GM18519 (cell line): Measurements from ENCODE around the gene GTPBP1.

Experiments
- ATAC-seq: cut with Tn5 transposase; IDR thresholded peaks from one replicate; pipeline ENCODE4 v1.9.1; 2021; ENCODE audit warnings: mild to moderate bottlenecking, moderate library complexity; ENCODE audit not compliant: unreplicated experiment, low FRiP score

Gene GTPBP1

GRCh38 chr22:38724926-38725571, 19.3 kb downstream of the GTPBP1 start:
- ATAC-seq: no peak

DNA sequence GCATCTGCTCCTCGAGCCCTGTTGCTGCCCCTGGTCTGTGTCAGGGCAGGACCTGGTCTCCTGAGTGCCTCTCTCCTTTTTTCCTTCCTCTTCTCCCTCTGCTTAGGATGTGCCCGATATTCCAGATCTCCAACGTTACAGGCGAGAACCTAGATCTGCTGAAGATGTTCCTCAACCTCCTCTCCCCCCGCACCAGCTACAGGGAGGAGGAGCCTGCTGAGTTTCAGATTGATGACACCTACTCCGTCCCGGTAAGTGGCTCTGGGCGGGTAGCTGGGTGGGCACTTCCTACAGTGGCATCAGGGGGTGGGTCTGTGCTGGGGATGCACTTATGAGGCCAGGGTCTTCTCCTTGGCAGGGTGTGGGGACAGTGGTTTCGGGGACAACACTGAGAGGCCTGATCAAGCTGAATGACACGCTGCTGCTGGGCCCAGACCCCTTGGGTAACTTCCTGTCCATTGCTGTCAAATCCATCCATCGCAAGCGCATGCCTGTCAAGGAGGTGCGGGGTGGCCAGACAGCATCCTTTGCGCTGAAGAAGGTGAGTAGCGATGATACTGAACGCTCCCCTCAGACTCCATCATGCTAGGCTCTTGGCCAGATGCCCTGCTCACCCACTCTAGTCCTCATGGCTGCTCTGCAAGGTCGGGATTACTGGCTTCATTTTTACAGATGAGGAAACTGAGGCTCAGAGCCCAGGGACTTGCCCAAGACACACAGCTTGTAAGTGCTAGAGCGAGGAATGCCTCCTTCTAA, 20.3 kb downstream of the GTPBP1 start:
- ATAC-seq: no peak

- ATAC-seq: no peak
Measured at GRCh38 chr22:38727123-38727522, 21.4 kb downstream of the GTPBP1 start.

DNA sequence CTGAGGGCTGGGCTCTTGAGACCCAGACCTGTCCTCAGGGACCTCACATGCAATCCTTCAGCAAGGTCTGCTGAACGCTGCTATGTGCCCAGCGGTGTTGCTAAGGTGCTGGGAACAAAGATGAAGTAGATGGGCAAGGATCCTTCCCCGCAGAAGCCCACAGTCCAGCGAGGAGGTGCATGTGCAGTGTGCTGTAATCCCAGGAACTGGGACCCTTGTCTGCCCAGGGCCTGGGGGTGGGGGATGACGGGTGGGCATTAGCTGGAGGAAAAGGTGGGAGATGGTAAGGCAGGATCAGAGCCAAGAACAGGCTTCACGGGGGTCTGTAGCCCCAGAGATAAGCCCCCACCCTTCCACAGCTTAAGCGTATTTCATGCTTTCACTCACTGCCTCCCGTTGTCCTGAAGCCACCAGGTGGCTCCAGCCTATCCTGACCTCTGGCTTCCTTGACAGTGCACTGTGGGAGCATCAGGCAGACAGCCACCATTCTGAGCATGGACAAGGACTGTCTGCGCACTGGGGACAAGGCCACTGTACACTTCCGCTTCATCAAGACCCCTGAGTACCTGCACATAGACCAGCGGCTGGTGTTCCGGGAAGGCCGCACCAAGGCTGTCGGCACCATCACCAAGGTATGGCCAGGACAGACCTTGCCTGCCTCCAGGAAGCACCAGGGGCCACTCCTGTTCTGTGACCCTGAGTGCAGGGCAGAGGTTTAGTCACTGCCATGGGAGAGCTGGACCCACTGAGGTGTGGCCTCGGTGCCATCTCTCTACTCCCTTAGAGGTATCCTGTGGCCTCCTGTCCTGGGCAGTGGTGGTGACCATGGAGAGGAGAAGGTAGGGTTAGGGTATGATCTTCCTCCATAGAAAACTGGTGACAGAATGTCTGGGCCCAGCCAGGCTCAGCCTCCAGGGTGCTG, 22.0 kb downstream of the GTPBP1 start:
- ATAC-seq: no peak

- no peak for ATAC-seq
Measured at GRCh38 chr22:38728871-38729796, 23.4 kb downstream of the GTPBP1 start.

- ATAC-seq: no peak
Measured at GRCh38 chr22:38729946-38730345, 24.2 kb downstream of the GTPBP1 start.

GRCh38 chr22:38730411-38730871, 24.7 kb downstream of the GTPBP1 start:
- ATAC-seq: no peak

- no peak for ATAC-seq
Measured at GRCh38 chr22:38731703-38732161, 26.0 kb downstream of the GTPBP1 start.

DNA sequence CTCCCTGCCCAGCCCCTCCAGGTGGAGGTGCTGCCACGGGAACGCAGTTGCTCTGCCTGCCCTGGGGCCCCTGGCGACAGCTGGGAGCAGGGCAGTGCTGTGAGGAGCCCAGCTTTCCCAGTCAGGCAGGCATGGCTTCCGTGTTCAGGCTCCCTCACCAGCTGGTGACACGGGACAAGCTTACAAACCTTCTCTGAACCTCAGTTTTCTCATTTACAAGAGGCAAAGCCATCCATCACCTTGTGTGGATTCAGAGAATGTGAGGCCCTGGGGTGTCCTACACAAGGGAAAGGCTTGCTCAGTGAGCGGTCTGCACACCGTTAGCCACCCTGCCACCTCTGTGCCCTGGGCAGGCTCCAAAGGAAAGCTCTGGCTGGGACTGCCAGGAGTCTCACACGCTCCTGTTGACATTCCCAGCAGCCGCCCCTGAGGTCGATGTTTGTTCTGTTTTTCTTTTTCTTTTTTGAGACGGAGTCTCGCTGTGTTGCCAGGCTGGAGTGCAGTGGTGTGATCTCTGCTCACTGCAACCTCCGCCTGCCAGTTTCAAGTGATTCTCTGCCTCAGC, 26.6 kb downstream of the GTPBP1 start:
- ATAC-seq: no peak

GRCh38 chr22:38733329-38733723, 27.6 kb downstream of the GTPBP1 start:
- no peak for ATAC-seq

DNA sequence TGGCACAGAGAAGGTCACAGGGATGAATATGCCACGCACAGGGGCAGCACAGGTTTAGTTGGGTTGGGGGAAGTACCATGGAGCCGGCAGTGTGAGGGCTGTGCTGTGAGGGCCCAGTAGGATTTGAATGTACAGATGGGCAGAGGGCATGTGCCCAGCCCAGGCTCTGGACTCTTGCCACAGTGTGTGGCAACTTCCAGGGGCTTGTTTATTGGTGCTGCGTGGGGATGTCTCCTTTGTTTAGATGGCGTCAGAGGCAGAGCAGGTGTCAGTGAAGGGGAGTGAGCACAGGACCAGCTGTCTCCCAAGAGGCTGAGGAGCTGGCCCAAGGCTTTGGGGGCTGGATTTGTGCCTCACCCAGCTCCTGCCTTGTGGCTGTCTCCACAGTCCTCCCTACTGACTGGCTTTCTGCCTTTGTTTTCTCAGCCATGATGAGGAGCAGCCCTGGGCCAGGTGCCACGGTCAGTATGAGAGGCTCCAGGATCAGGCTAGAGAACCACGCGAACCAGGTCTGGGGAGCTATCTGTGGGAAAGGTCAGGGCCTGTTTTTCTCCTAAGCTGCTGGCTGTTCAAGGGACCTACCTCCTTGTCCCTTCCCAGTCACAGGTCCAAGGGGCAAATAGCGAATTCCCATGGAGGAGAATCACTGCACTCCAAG, 28.1 kb downstream of the GTPBP1 start:
- no peak for ATAC-seq

DNA sequence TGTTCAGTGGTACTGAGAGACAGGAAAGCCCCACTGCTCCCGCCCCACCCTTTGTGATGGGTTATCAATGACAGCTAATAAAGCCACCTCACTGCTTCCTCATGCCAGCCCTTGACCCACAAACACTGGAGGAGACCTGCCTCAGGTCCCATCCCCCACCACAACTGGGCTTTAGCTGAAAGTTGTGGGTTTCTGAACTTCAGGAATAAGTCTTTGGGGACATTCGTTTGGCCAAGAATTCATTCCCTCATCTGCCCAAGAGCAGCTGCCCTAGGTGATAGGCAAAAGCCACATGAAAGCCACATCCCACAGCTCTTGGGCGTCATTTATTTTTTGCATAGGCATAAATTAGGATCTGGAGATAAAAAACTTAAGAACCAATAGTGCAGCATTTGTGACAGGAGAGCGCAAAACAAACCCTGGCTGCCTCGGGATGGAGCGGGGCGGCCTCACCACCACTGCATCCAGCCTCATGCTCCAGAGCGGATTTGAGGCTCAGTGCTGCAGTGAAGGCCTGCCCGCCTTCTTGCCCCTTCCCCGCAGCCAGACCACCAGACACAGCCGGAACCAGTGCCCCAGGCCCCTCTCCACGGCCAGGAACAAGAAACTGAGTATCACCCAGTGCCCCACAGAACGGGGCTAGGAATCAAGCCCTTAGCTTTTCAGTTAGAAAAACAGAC, 28.8 kb downstream of the GTPBP1 start:
- no peak for ATAC-seq

- ATAC-seq: no peak
Measured at GRCh38 chr22:38735126-38735464, 29.4 kb downstream of the GTPBP1 start.

GRCh38 chr22:38735465-38736256, 29.9 kb downstream of the GTPBP1 start:
- no peak for ATAC-seq

- ATAC-seq: no peak
Measured at GRCh38 chr22:38736257-38736570, 30.5 kb downstream of the GTPBP1 start.

DNA sequence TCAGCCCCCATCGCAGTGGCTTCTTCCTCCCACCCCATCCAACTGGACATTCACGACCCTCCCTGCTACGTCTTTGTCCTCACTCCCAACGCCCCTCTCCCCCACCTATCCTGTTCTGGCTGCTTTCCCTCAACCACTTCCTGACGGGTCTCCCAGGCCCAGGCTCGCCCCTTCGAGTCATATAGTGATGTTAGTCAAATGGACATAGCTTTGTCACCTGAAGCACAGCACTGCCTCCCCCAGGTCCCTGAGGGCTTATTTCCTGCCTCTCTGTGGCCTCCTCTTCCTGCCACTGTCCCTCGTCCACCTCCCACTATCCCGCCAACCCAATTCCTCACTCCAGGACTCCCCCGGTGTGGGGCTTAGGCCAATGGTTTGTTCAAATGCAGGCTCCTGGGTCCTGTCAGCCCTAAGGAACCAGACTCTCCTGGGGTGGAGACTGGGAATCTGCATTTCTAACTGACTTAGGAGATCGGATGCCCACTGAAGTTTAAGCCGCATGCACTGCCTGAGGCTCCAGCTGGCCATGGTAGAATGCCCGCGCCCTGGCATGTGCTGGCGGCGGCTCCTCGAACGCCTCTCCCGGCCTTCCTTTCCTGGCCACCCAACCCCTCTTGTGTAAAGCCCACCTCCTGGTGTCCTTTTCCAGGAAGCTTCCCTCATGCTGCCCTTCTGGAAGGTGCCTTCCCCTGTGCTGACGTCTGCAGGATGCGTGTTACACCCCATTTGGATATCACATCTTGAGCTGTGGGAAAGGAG, 31.7 kb downstream of the GTPBP1 start:
- ATAC-seq: no peak

GRCh38 chr22:38738475-38739070, 32.8 kb downstream of the GTPBP1 start:
- no peak for ATAC-seq
